ENCODE results near the gene TOP1. TPM values are rescaled to one million over a fixed set of nuclear protein-coding genes. Genes with fewer than 3 reads are reported as not detected.

TOP1 gene
- total RNA-seq, 1 donor from 2014 or later: 84.6 TPM

GRCh38 chr20:40992349-40993113 lies 36.1 kb upstream of the TOP1 start:
- H3K4me1 Mint-ChIP-seq (ENCODE audit: unreplicated experiment): peaks cover 20% of the 10 kb centered on the region
- H3K9me3 Mint-ChIP-seq: no peaks in the 10 kb centered on the region
- H3K27me3 Mint-ChIP-seq: no peaks in the 10 kb centered on the region
- H3K27ac Mint-ChIP-seq: no peak overlapping the region
- no peak for DNase-seq (ENCODE audit: extremely low spot score, unreplicated experiment)
- no peaks in the 10 kb centered on the region for H3K36me3 Mint-ChIP-seq
- no peak for TF ChIP-seq CTCF (conservative IDR thresholded peaks at IDR 0.05)
- H3K4me3 Mint-ChIP-seq: no peak overlapping the region

GRCh38 chr20:40993794-40994540 lies 34.7 kb upstream of the TOP1 start:
- peaks cover 20% of the 10 kb centered on the region for H3K4me1 Mint-ChIP-seq (ENCODE audit: unreplicated experiment)
- no peak for DNase-seq (ENCODE audit: extremely low spot score, unreplicated experiment)
- H3K27ac Mint-ChIP-seq: no peak overlapping the region
- H3K9me3 Mint-ChIP-seq: no peaks in the 10 kb centered on the region
- H3K4me3 Mint-ChIP-seq: no peak overlapping the region
- H3K27me3 Mint-ChIP-seq: no peaks in the 10 kb centered on the region
- H3K36me3 Mint-ChIP-seq: no peaks in the 10 kb centered on the region
- TF ChIP-seq CTCF (conservative IDR thresholded peaks at IDR 0.05): no peak

GRCh38 chr20:40996326-40996725 lies 32.3 kb upstream of the TOP1 start:
- Mint-ChIP-seq H3K27me3 (no peaks in the 10 kb centered on the region), H3K4me1 (ENCODE audit: unreplicated experiment) (peaks cover 9% of the 10 kb centered on the region), H3K27ac (no peak overlapping the region), H3K36me3 (no peaks in the 10 kb centered on the region), H3K4me3 (no peak overlapping the region), H3K9me3 (no peaks in the 10 kb centered on the region)
- no peak for TF ChIP-seq CTCF (conservative IDR thresholded peaks at IDR 0.05)
- no peak for DNase-seq (ENCODE audit: extremely low spot score, unreplicated experiment)

- TF ChIP-seq CTCF (conservative IDR thresholded peaks at IDR 0.05): no peak
- no peaks in the 10 kb centered on the region for H3K9me3 Mint-ChIP-seq
- no peaks in the 10 kb centered on the region for H3K36me3 Mint-ChIP-seq
- no peak for DNase-seq (ENCODE audit: extremely low spot score, unreplicated experiment)
- no peak overlapping the region for H3K4me3 Mint-ChIP-seq
- H3K27ac Mint-ChIP-seq: no peak overlapping the region
- H3K27me3 Mint-ChIP-seq: no peaks in the 10 kb centered on the region
- H3K4me1 Mint-ChIP-seq (ENCODE audit: unreplicated experiment): peaks cover 7% of the 10 kb centered on the region
Measured at GRCh38 chr20:40997116-40997515, 31.5 kb upstream of the TOP1 start.

GRCh38 chr20:40999841-41000240 lies 28.8 kb upstream of the TOP1 start:
- no peaks in the 10 kb centered on the region for H3K9me3 Mint-ChIP-seq
- H3K27ac Mint-ChIP-seq: no peak overlapping the region
- H3K27me3 Mint-ChIP-seq: no peaks in the 10 kb centered on the region
- H3K4me1 Mint-ChIP-seq (ENCODE audit: unreplicated experiment): peaks cover 22% of the 10 kb centered on the region
- DNase-seq (ENCODE audit: extremely low spot score, unreplicated experiment): no peak
- H3K36me3 Mint-ChIP-seq: no peaks in the 10 kb centered on the region
- no peak overlapping the region for H3K4me3 Mint-ChIP-seq
- TF ChIP-seq CTCF (conservative IDR thresholded peaks at IDR 0.05): no peak

All from type B pancreatic cell (in vitro differentiated cells).